GM06990 (cell line): Measurements from ENCODE around the gene AGPS.

Source experiments
- DNase-seq: peaks from one replicate; pipeline ENCODE4 v3.0.0-alpha.2; 2011; ENCODE audit not compliant: insufficient read length; ENCODE audit errors: extremely low read depth
- H3K27me3 ChIP-seq: replicated peaks from 2 replicates; pipeline ENCODE4 v1.6.0; 2011; ENCODE audit warnings: low read length; ENCODE audit not compliant: control insufficient read depth, insufficient read depth
- H3K36me3 ChIP-seq: 2 replicates; pipeline ENCODE4 v1.5.1; 2011; ENCODE audit warnings: low read length; ENCODE audit not compliant: control insufficient read depth, insufficient read depth
- H3K4me3 ChIP-seq: replicated peaks from 2 replicates; pipeline ENCODE4 v1.5.1; 2011; ENCODE audit warnings: low read depth, mild to moderate bottlenecking, control low read depth, low read length
- CTCF ChIP-seq: IDR thresholded peaks from 2 replicates; pipeline ENCODE4 v1.5.1; 2011; ENCODE audit warnings: low read length, control low read depth, mild to moderate bottlenecking, inconsistent platforms; ENCODE audit not compliant: insufficient read depth, poor library complexity, severe bottlenecking

AGPS gene

GRCh38 chr2:177537213-177537612 lies 144.6 kb downstream of the AGPS start:
- Histone ChIP-seq H3K36me3 (no peaks in the 10 kb centered on the region), H3K27me3 (no peaks in the 10 kb centered on the region), H3K4me3 (no peak overlapping the region)
- no peak for DNase-seq
- TF ChIP-seq CTCF = no peak

DNA sequence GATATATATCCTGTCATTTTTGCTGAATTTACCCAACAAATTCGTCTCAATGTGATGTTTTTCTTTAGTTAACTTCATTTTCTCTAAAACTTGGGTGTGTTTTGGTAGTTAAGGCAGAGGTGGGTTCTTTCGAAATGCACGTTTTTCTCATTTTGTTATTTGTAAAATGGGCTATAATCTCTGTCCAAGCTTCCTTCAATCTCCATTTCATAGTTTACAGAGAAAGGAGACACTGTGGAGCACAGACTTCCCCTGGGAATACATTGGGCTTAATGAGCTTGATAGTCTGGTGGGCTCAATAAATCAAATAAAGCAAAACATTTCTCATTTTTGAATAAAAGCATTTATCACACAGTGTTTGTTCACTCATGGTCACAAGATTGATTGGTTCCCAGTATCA lies 145.1 kb downstream of the AGPS start:
- Histone ChIP-seq H3K27me3 (no peaks in the 10 kb centered on the region), H3K36me3 (no peaks in the 10 kb centered on the region), H3K4me3 (no peak overlapping the region)
- TF ChIP-seq CTCF = no peak
- no peak for DNase-seq

DNA sequence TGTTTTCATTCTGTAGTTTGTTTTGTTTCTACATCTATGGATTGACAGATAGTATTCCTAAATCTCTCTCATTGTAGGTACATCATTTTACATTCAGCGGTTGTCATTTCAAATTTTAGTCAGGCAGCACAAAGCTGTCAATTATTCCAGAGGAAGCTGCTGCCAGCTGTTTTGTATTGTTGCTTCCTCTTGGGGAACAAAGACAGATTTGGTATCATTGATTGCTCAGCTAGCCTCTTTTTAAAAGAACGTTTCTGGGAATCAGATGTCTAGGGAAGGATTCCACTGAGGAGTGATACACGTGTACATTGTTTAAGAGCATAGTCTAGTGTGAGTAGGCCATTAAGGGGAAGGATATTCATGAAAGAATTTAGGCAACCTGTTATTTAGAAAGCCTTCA lies 145.8 kb downstream of the AGPS start:
- TF ChIP-seq CTCF = no peak
- DNase-seq = no peak
- H3K4me3 ChIP-seq = no peak overlapping the region
- no peaks in the 10 kb centered on the region for H3K36me3 ChIP-seq
- no peaks in the 10 kb centered on the region for H3K27me3 ChIP-seq

- no peak for TF ChIP-seq CTCF
These were observed 147.7 kb downstream of the AGPS start for GRCh38 chr2:177540283-177540682.

GRCh38 chr2:177541258-177541991 lies 148.9 kb downstream of the AGPS start:
- Histone ChIP-seq H3K36me3 (no peaks in the 10 kb centered on the region), H3K27me3 (no peaks in the 10 kb centered on the region), H3K4me3 (no peak overlapping the region)
- DNase-seq = no peak
- TF ChIP-seq CTCF = no peak

More at GRCh38 chr2:177540283-177540682, 147.7 kb downstream of the AGPS start:
- H3K36me3 ChIP-seq = no peaks in the 10 kb centered on the region
- H3K4me3 ChIP-seq = no peak overlapping the region
- no peak for DNase-seq
- no peaks in the 10 kb centered on the region for H3K27me3 ChIP-seq

- TF ChIP-seq CTCF = no peak
- H3K36me3 ChIP-seq = no peaks in the 10 kb centered on the region
- H3K27me3 ChIP-seq = no peaks in the 10 kb centered on the region
These were observed 149.8 kb downstream of the AGPS start for GRCh38 chr2:177542396-177542795.

More at GRCh38 chr2:177542396-177542795, 149.8 kb downstream of the AGPS start:
- H3K4me3 ChIP-seq = no peak overlapping the region
- DNase-seq = no peak
